ENCODE data around the gene FBXW11. TPM values are rescaled to one million over a fixed set of nuclear protein-coding genes. Genes with fewer than 3 reads are reported as not detected.
"Not testable (repeated sequence)": the region's sequence is repeated elsewhere in the genome, so short reads cannot be mapped to it uniquely, and the experiment has no call there.

FBXW11 gene
- total and polyA plus RNA-seq, 8 donors: 6.0 to 43.8 (median 25.0) TPM

DNA sequence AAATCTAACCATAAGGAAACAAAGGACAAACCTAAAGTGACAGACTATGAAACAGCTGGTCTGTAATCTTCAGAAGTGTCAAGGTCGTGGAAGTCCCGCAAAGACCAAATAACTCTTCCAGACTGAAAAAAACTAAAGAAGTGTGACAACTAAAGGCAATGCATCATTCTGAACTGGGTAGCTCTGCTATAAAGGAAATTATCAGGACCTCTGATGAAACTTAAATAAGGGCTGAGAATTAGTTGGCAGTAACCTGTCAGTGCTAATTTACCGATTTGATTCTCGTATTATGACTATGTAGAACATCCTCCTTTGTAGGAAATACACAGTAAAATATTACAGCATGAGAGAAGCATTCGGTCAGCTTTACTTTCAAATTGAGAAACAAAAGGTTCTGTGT, 65.2 kb downstream of the FBXW11 start:
- FAIRE-seq (peak; percentile 93), ATAC-seq (peak; percentile 7 to 30 (median 18))
- whole genome bisulfite sequencing, 2 donors: 5 to 18% methylated on average over 2 to 3 of the region's 5 CpGs
- H3K36me3 ChIP-seq; H3K4me3 ChIP-seq; DNase-seq; H3K27me3 ChIP-seq; H3K9me3 ChIP-seq; intact Hi-C loops (cut with DNase I): not testable (repeated sequence)
- peak overlapping the region in 3 of 4 donors; percentile 51 to 77 (median 75) for H3K27ac ChIP-seq
- H3K4me1 ChIP-seq: peaks cover 27 to 65% (median 48%) of the 10 kb centered on the region in 3 donors

DNA sequence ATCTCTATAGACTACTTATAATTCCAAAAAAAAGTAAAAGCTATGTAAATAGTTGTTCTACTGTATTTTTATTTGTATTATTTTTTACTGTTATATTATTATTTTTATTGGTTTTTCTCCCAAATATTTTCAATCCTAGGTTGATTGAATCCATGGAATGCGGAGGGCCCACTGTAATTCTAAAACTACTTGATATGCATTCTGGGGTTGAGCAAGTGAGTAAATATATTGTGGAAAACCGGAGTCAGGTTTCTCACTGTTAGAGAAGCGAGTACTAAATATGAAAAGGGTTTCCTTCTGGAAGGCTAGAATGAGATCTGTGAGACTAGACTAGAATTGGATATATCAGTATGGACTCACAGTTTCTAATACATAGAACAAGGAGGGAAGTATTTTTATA, 66.5 kb downstream of the FBXW11 start:
- no peaks in the 10 kb centered on the region for H3K36me3 ChIP-seq
- H3K4me3 ChIP-seq: no peak overlapping the region
- FAIRE-seq (no peak), ATAC-seq (peak; percentile 3 to 11 (median 6)), DNase-seq (no peak)
- TF ChIP-seq, protein P1, sequence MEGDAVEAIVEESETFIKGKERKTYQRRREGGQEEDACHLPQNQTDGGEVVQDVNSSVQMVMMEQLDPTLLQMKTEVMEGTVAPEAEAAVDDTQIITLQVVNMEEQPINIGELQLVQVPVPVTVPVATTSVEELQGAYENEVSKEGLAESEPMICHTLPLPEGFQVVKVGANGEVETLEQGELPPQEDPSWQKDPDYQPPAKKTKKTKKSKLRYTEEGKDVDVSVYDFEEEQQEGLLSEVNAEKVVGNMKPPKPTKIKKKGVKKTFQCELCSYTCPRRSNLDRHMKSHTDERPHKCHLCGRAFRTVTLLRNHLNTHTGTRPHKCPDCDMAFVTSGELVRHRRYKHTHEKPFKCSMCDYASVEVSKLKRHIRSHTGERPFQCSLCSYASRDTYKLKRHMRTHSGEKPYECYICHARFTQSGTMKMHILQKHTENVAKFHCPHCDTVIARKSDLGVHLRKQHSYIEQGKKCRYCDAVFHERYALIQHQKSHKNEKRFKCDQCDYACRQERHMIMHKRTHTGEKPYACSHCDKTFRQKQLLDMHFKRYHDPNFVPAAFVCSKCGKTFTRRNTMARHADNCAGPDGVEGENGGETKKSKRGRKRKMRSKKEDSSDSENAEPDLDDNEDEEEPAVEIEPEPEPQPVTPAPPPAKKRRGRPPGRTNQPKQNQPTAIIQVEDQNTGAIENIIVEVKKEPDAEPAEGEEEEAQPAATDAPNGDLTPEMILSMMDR (IDR thresholded peaks at IDR 0.05): no peak
- intact Hi-C loops (cut with DNase I): no loop called here
- H3K27me3 ChIP-seq: no peaks in the 10 kb centered on the region
- H3K9me3 ChIP-seq: no peaks in the 10 kb centered on the region
- 64 to 70% methylated on average over 3 of the region's 3 CpGs for WGBS, 2 donors
- peaks cover 15 to 52% (median 42%) of the 10 kb centered on the region in 3 donors for H3K4me1 ChIP-seq
- peak overlapping the region; percentile 26 to 77 (median 63) for H3K27ac ChIP-seq

DNA sequence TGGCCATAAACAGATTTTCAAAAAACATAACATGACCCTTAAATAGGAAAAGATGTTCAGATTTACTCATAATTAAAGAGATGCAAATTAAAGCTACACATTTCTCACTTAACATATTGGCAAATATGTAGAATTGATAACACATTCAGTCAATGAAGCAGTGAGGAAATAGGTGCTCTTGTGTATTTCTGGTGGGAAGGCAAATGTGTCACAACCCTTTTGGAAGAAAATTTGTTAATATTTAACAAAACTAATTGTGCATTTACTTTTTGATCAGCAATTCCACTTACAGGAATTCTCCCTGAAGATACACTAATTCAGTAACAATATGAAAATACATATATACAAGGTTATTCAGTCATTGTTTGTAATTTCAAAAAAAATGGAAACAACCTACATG, 68.1 kb downstream of the FBXW11 start:
- no peaks in the 10 kb centered on the region for H3K9me3 ChIP-seq
- intact Hi-C loops (cut with DNase I): no loop called here
- FAIRE-seq (no peak), DNase-seq (no peak), ATAC-seq (no peak)
- no peaks in the 10 kb centered on the region for H3K36me3 ChIP-seq
- H3K4me3 ChIP-seq: no peak overlapping the region
- H3K27ac ChIP-seq: peak overlapping the region in 2 of 4 donors; percentile 75 to 77
- TF ChIP-seq, protein P1 (IDR thresholded peaks at IDR 0.05): no peak
- peaks cover 15 to 48% (median 36%) of the 10 kb centered on the region in 3 donors for H3K4me1 ChIP-seq
- H3K27me3 ChIP-seq: no peaks in the 10 kb centered on the region

DNA sequence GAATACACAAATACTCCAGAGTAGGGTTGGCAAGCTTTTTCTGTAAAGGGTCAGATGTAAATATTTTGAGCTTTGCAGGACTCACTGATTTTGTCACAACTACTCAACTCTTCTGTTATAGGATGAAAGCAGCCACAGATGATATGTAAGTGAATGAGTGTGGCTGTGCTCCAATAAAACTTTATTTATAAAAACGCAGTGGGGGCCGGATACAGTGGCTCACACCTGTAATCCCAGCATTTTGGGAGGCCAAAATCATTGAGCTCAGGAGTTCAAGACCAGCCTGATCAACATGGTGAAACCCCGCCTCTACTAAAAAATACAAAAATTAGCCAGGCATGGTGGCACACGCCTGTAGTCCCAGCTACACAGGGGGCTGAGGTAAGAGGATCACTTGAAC, 69.1 kb downstream of the FBXW11 start:
- 92 to 99% methylated on average over 4 of the region's 4 CpGs for WGBS, 2 donors
- Histone ChIP-seq H3K36me3 (no peaks in the 10 kb centered on the region), H3K9me3 (no peaks in the 10 kb centered on the region), H3K4me1 (peaks cover 9 to 40% (median 29%) of the 10 kb centered on the region in 3 donors), H3K4me3 (no peak overlapping the region), H3K27ac (peak overlapping the region in 2 of 4 donors; percentile 32 to 75), H3K27me3 (no peaks in the 10 kb centered on the region)
- DNase-seq (no peak), FAIRE-seq (no peak), ATAC-seq (no peak)
- TF ChIP-seq, protein P1 (IDR thresholded peaks at IDR 0.05): no peak
- intact Hi-C loops (cut with DNase I): no loop called here

DNA sequence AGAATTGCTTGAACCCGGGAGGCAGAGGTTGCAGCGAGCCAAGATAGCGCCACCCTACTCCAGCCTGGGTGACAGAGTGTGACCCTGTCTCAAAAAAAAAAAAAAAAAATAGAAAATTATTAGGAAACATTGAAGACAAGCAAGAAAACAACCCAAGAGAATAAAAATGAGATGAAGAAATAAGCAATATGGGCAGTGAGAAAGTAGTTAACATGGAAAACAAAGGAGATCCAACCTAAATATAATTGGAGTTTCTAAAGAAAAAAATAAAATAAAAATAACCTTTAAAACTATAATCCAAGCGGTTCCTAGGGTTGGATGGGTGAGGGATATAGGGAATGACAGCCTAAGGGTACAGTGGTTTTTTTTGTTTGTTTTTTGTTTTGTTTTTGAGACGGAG, 71.9 kb downstream of the FBXW11 start:
- no peak for DNase-seq
- 98 to 100% methylated on average over 5 of the region's 5 CpGs for WGBS, 2 donors
- H3K9me3 ChIP-seq: no peaks in the 10 kb centered on the region
- TF ChIP-seq, protein P1 (IDR thresholded peaks at IDR 0.05): no peak
- H3K4me3 ChIP-seq: no peak overlapping the region
- peaks cover under 1 to 28% (median 12%) of the 10 kb centered on the region in 3 donors for H3K4me1 ChIP-seq
- no peaks in the 10 kb centered on the region for H3K36me3 ChIP-seq
- intact Hi-C loops (cut with DNase I): no loop called here
- H3K27ac ChIP-seq: no peak overlapping the region
- ATAC-seq: no peak
- no peaks in the 10 kb centered on the region for H3K27me3 ChIP-seq
- FAIRE-seq: no peak
